ENCODE measurements around the gene MORC1. TPM values are rescaled to one million over a fixed set of nuclear protein-coding genes. Genes with fewer than 3 reads are reported as not detected.

The MORC1 gene
- polyA plus RNA-seq, 1 donor (not counting 4 experiments of a cell fraction or from before 2014, with no cell fraction given) = not detected

- Histone ChIP-seq H3K27me3 (ENCODE audit: control insufficient read depth, extremely low read depth, insufficient read depth, low read length) (no peaks in the 10 kb centered on the region), H3K9ac (ENCODE audit: control insufficient read depth, extremely low read depth, insufficient read depth, low read length) (no peak overlapping the region), H3K79me2 (ENCODE audit: control insufficient read depth, insufficient read depth, low read length) (no peaks in the 10 kb centered on the region), H3K9me3 (ENCODE audit: control insufficient read depth, low read depth, low read length) (no peaks in the 10 kb centered on the region), H3K27ac (ENCODE audit: control insufficient read depth, insufficient read depth, low read length) (no peak overlapping the region), H4K20me1 (ENCODE audit: control insufficient read depth, extremely low read depth, insufficient read depth, low read length) (no peaks in the 10 kb centered on the region), H3K36me3 (ENCODE audit: control insufficient read depth in 2 of 2, extremely low read depth in 1 of 2, insufficient read depth in 2 of 2, low read length in 2 of 2) (no peaks in the 10 kb centered on the region), H3K9me1 (ENCODE audit: control insufficient read depth, extremely low read depth, insufficient read depth, low read length) (no peaks in the 10 kb centered on the region), H3K4me1 (ENCODE audit: control insufficient read depth, extremely low read depth, insufficient read depth, low read length) (no peaks in the 10 kb centered on the region), H2AFZ (ENCODE audit: control insufficient read depth, low read length) (no peak overlapping the region), H3K4me2 (ENCODE audit: control insufficient read depth, extremely low read depth, insufficient read depth, low read depth, low read length) (no peak overlapping the region), H3K4me3 (ENCODE audit: control insufficient read depth in 2 of 3, extremely low read depth in 1 of 3, insufficient read depth in 2 of 3, low read depth in 1 of 3, low read length in 3 of 3) (no peak overlapping the region)
- peak; percentile 86 for FAIRE-seq
- TF ChIP-seq CTCF (optimal IDR thresholded peaks at IDR 0.05 in 1 of 3, IDR thresholded peaks at IDR 0.05 in 1 of 3, conservative IDR thresholded peaks at IDR 0.05 in 1 of 3; ENCODE audit: extremely low read depth in 1 of 3, insufficient read depth in 2 of 3, low read length in 3 of 3) (peak; percentile 84 to 98 (median 91)), EZH2 (IDR thresholded peaks at IDR 0.05; ENCODE audit: low read length) (no peak)
- DNase-seq (ENCODE audit: low read depth, low spot score) = peak; percentile 33
- dilution Hi-C loops (cut with MboI; ENCODE audit: extremely low pct_ligation_motif_present, low sequenced_read_pairs) = no loop called here
Observed at GRCh38 chr3:108914774-108915641, 202.9 kb downstream of the MORC1 start.

- DNase-seq (ENCODE audit: low read depth, low spot score) (no peak), FAIRE-seq (no peak)
- H3K9me1 ChIP-seq (ENCODE audit: control insufficient read depth, extremely low read depth, insufficient read depth, low read length) = no peaks in the 10 kb centered on the region
- H3K79me2 ChIP-seq (ENCODE audit: control insufficient read depth, insufficient read depth, low read length) = no peaks in the 10 kb centered on the region
- no peaks in the 10 kb centered on the region for H3K27me3 ChIP-seq (ENCODE audit: control insufficient read depth, extremely low read depth, insufficient read depth, low read length)
- no peaks in the 10 kb centered on the region for H3K4me1 ChIP-seq (ENCODE audit: control insufficient read depth, extremely low read depth, insufficient read depth, low read length)
- H2AFZ ChIP-seq (ENCODE audit: control insufficient read depth, low read length) = no peak overlapping the region
- no peaks in the 10 kb centered on the region for H3K9me3 ChIP-seq (ENCODE audit: control insufficient read depth, low read depth, low read length)
- H3K4me3 ChIP-seq (ENCODE audit: control insufficient read depth in 2 of 3, extremely low read depth in 1 of 3, insufficient read depth in 2 of 3, low read depth in 1 of 3, low read length in 3 of 3) = no peak overlapping the region
- no peak overlapping the region for H3K4me2 ChIP-seq (ENCODE audit: control insufficient read depth, extremely low read depth, insufficient read depth, low read depth, low read length)
- dilution Hi-C loops (cut with MboI; ENCODE audit: extremely low pct_ligation_motif_present, low sequenced_read_pairs) = no loop called here
- no peaks in the 10 kb centered on the region for H4K20me1 ChIP-seq (ENCODE audit: control insufficient read depth, extremely low read depth, insufficient read depth, low read length)
- no peaks in the 10 kb centered on the region for H3K36me3 ChIP-seq (ENCODE audit: control insufficient read depth in 2 of 2, extremely low read depth in 1 of 2, insufficient read depth in 2 of 2, low read length in 2 of 2)
- no peak overlapping the region for H3K27ac ChIP-seq (ENCODE audit: control insufficient read depth, insufficient read depth, low read length)
- TF ChIP-seq EZH2 (IDR thresholded peaks at IDR 0.05; ENCODE audit: low read length) = no peak
- TF ChIP-seq CTCF (optimal IDR thresholded peaks at IDR 0.05 in 1 of 3, IDR thresholded peaks at IDR 0.05 in 1 of 3, conservative IDR thresholded peaks at IDR 0.05 in 1 of 3; ENCODE audit: extremely low read depth in 1 of 3, insufficient read depth in 2 of 3, low read length in 3 of 3) = no peak
- no peak overlapping the region for H3K9ac ChIP-seq (ENCODE audit: control insufficient read depth, extremely low read depth, insufficient read depth, low read length)
Observed at GRCh38 chr3:108909799-108910198, 208.1 kb downstream of the MORC1 start.

Small RNA genes within 50 kb of the gene (small RNA-seq; reads per million reads assigned to genes)
- gene RF00012 (ENCODE audit: insufficient read length in 3 of 3, low read depth in 3 of 3, low replicate concordance in 1 of 3) = 0 reads per million in 3 experiments

Other genes with a start within 250 kb of the MORC1 start
- 0.15 to 0.26 TPM (median 0.26 TPM) in 3 replicates for gene GUCA1C, start 164.3 kb downstream of the MORC1 start, polyA plus RNA-seq
- not detected in 3 replicates for gene C3orf85, start 18.6 kb upstream of the MORC1 start, polyA plus RNA-seq
- not detected in 3 replicates for gene DPPA2, start 198.4 kb upstream of the MORC1 start, polyA plus RNA-seq
- gene DPPA4, start 219.4 kb upstream of the MORC1 start, polyA plus RNA-seq = not detected in 3 replicates